ENCODE data around the gene CDCP1.

CDCP1 gene

DNA sequence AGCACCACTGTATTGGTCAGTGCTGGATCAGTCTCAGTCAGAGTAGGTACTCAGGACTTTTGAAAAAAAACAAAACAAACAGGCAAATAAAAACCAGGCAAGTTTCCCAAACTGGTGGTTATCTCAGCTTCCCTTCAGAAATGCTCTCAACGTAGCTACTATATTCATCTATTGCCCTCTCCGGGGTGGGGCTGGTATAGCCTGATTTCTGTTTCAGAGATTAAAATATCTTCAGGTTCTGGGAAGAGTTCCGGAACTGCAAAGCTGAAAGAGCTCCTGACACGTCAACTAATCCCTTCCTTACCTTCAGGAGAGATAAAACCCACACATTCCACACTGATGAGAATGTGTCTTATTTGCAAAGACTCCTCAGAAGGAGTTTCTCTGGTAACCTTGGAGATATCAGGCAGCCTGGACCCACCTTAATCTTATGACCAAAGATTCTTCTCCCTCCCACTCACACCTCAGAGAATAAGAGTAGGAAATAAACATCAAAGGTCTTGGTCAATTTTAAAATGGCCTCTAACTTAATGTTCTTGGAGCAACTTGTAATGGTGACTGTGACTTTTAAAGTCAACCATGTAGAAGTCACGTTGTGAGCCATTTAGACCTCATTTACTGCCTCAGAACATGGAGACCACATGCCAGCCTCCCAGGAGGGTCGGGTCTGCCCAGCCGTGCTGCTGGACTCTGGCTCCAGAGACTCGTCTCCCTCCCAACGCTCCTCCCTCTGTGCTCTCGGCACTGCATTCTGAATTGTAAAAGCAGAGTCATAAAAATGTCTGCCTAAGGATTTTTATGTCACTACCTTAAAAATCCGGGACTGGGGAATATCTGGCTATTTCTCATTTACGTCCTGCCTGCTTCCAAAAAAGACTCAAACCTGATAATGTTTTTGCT is 53.8 kb downstream of the CDCP1 start:
- Histone ChIP-seq H3K4me3 (ENCODE audit: low read length in 2 of 2) (peak overlapping the region in 1 of 2 donors; percentile 53), H3K4me1 (ENCODE audit: control insufficient read depth in 2 of 2, insufficient read depth in 2 of 2, low read length in 2 of 2) (peaks cover 20 to 26% of the 10 kb centered on the region in 2 donors), H3K9ac (ENCODE audit: low read depth in 1 of 2, low read length in 2 of 2) (peak overlapping the region; percentile 42 to 50), H3K9me3 (ENCODE audit: control insufficient read depth in 2 of 2, low read length in 2 of 2) (no peaks in the 10 kb centered on the region), H3K36me3 (ENCODE audit: control insufficient read depth in 2 of 2, insufficient read depth in 2 of 2, low read length in 2 of 2) (peaks cover 27 to 39% of the 10 kb centered on the region in 2 donors), H3K27ac (ENCODE audit: low read depth in 2 of 2, low read length in 2 of 2) (peak overlapping the region; percentile 86 to 90), H3K27me3 (ENCODE audit: control insufficient read depth in 2 of 2, insufficient read depth in 2 of 2, low read length in 2 of 2) (no peaks in the 10 kb centered on the region)

DNA sequence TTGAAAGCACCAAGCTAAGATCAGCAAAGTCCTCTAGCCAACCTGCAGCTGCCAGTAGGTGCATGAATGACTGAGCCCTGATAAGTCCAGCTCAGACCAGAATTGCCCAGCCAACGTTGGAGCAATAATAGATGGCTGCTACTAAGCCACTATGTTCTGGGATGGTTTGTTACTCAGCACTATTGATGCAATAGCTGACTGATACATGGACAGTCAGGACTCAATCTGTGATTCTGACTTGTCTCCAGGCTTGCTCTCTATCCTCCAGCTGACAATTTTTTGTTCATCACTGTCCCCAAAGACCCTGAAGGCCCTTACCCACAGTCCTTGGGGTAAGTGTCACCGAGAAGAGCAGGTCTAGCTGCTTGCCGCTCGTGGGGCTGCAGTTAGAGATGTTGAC is 55.3 kb downstream of the CDCP1 start:
- Histone ChIP-seq H3K4me3 (ENCODE audit: low read length in 2 of 2) (no peak overlapping the region), H3K4me1 (ENCODE audit: control insufficient read depth in 2 of 2, insufficient read depth in 2 of 2, low read length in 2 of 2) (peaks cover 20 to 26% of the 10 kb centered on the region in 2 donors), H3K9me3 (ENCODE audit: control insufficient read depth in 2 of 2, low read length in 2 of 2) (no peaks in the 10 kb centered on the region), H3K9ac (ENCODE audit: low read depth in 1 of 2, low read length in 2 of 2) (no peak overlapping the region), H3K27ac (ENCODE audit: low read depth in 2 of 2, low read length in 2 of 2) (no peak overlapping the region), H3K36me3 (ENCODE audit: control insufficient read depth in 2 of 2, insufficient read depth in 2 of 2, low read length in 2 of 2) (peaks cover 42 to 51% of the 10 kb centered on the region in 2 donors), H3K27me3 (ENCODE audit: control insufficient read depth in 2 of 2, insufficient read depth in 2 of 2, low read length in 2 of 2) (no peaks in the 10 kb centered on the region)

DNA sequence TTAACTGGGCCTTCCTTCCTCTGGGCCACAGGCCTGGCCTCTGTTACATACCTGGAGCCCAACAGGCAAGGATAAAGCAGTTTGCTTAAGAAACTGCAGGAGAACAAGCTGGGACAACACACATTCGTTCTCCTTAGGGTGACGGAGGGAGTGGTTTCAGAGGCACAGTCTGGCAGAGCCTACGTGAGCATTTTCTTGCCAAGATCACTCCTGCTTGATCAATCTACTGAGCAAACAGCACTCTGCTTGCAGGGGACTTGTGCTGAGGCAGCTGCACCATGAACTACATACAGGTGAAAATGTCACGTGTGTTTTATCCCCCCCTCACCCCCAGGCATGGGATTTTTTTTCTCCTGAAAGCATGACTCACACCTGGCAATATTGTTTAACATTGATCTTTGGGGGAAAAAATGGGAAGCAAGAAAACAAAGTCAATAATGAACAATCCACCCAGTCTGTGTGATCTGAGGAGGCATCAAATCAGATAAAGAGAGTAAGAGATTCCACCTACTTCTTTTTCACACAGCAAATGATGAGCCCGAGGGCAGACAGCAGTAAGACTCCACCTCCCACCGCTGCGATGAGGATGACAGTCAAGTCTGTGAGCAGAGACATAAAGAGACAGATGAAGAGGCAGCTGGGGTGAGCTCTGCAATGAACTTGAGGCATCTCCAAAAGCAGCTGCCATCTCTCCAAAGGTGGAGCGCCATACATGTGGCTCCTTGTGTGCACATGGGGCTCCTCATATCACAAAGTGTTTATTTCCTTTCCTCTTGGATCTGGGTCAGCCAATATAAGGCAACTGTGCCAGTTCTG is 57.4 kb downstream of the CDCP1 start:
- H3K4me1 ChIP-seq (ENCODE audit: control insufficient read depth in 2 of 2, insufficient read depth in 2 of 2, low read length in 2 of 2): peaks cover 18 to 22% of the 10 kb centered on the region in 2 donors
- H3K9ac ChIP-seq (ENCODE audit: low read depth in 1 of 2, low read length in 2 of 2): no peak overlapping the region
- H3K27ac ChIP-seq (ENCODE audit: low read depth in 2 of 2, low read length in 2 of 2): peak overlapping the region in 1 of 2 donors; percentile 58
- H3K27me3 ChIP-seq (ENCODE audit: control insufficient read depth in 2 of 2, insufficient read depth in 2 of 2, low read length in 2 of 2): no peaks in the 10 kb centered on the region
- H3K4me3 ChIP-seq (ENCODE audit: low read length in 2 of 2): no peak overlapping the region
- peaks cover 51 to 53% of the 10 kb centered on the region in 2 donors for H3K36me3 ChIP-seq (ENCODE audit: control insufficient read depth in 2 of 2, insufficient read depth in 2 of 2, low read length in 2 of 2)
- no peaks in the 10 kb centered on the region for H3K9me3 ChIP-seq (ENCODE audit: control insufficient read depth in 2 of 2, low read length in 2 of 2)

DNA sequence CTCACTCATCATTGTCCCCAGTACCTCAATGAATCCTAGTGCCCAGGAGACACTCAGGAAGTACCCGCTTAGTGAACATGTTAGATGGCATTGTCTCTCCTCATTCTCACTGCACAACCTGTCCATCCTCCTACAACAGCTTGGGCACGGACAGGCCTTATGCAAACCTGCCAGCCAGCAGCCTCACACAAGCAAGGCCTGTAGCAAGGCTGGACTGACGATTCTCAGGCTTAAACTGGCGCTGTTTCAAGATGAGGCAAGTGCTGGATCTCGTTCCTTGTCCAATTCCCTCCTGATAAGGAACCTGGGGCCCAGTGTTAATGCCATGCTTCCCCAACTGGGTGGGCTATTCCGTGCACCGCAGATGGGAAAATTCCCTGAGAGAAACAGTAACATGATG is 59.0 kb downstream of the CDCP1 start:
- Histone ChIP-seq H3K4me3 (ENCODE audit: low read length in 2 of 2) (no peak overlapping the region), H3K27me3 (ENCODE audit: control insufficient read depth in 2 of 2, insufficient read depth in 2 of 2, low read length in 2 of 2) (no peaks in the 10 kb centered on the region), H3K9ac (ENCODE audit: low read depth in 1 of 2, low read length in 2 of 2) (no peak overlapping the region), H3K27ac (ENCODE audit: low read depth in 2 of 2, low read length in 2 of 2) (no peak overlapping the region), H3K4me1 (ENCODE audit: control insufficient read depth in 2 of 2, insufficient read depth in 2 of 2, low read length in 2 of 2) (peaks cover 4 to 7% of the 10 kb centered on the region in 2 donors), H3K9me3 (ENCODE audit: control insufficient read depth in 2 of 2, low read length in 2 of 2) (no peaks in the 10 kb centered on the region), H3K36me3 (ENCODE audit: control insufficient read depth in 2 of 2, insufficient read depth in 2 of 2, low read length in 2 of 2) (peaks cover 48% of the 10 kb centered on the region in 2 donors)

DNA sequence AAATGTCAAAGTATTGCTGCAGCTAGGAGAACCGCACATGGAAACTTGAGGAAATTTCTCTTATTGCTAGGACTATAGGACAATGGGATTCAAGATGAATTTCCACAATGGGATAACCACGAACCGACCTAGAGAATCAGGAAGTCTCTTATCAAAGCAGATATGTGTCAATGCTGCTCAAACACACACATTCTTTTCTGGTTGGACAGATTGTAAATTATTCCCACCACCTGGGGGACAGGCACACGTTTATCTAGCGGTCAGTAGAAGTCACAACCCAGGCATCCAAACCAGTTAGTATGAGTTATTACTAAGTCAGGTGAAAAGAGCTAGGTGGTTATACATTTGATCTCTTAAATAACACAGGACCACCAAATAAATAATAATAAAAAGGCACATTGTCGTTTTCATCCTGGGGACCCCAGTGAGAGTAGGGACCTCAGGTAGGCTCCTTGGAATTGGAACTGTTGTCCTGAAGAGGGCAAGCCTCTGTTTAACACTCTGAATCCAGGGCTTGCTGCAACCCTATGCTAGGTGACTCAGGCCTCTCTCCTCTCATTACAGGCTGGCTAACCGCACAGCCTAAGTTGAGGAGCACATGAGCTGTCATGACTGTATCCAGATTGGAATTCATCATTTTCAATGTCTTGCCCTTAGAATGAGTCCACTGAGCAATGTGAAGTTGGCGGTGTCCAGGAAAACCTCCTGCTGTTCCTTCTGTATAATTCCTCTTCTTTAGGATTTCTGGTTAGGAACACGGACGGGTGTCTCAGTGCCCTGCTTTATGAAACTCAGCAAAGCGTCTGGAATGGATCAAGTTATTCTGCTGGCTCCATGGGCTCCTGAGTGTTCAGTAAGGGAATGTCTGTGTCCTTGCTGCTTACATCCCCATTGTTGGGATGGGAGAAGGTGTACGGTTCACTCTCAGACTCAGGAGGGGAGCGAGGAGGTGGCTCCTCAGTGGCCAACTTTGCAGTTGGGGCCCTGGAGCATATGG is 61.1 kb downstream of the CDCP1 start:
- Histone ChIP-seq H3K27me3 (ENCODE audit: control insufficient read depth in 2 of 2, insufficient read depth in 2 of 2, low read length in 2 of 2) (no peaks in the 10 kb centered on the region), H3K9me3 (ENCODE audit: control insufficient read depth in 2 of 2, low read length in 2 of 2) (no peaks in the 10 kb centered on the region), H3K36me3 (ENCODE audit: control insufficient read depth in 2 of 2, insufficient read depth in 2 of 2, low read length in 2 of 2) (peaks cover 34 to 37% of the 10 kb centered on the region in 2 donors), H3K4me1 (ENCODE audit: control insufficient read depth in 2 of 2, insufficient read depth in 2 of 2, low read length in 2 of 2) (peaks cover 0 to 7% of the 10 kb centered on the region in 2 donors), H3K4me3 (ENCODE audit: low read length in 2 of 2) (no peak overlapping the region), H3K9ac (ENCODE audit: low read depth in 1 of 2, low read length in 2 of 2) (no peak overlapping the region), H3K27ac (ENCODE audit: low read depth in 2 of 2, low read length in 2 of 2) (no peak overlapping the region)

DNA sequence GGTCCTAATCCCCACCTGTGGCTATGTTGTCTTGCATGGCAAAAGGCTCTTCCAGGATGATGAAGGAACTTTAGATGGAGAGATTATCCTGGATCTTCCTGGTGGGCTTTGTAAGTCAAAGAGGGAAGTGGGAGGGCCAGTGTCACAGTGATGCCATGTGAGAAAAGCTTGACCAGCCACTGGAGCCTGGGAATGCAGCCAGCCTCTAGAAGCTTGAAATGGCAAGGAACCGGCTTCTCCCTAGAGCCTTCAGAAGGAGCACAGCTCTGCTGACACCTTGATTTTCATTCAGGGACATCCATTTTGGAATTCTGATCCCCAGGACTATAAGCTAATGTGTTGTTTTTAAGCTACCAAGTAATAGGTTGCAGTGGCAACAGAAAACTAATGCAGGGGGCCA is 61.8 kb downstream of the CDCP1 start:
- peaks cover 28 to 37% of the 10 kb centered on the region in 2 donors for H3K36me3 ChIP-seq (ENCODE audit: control insufficient read depth in 2 of 2, insufficient read depth in 2 of 2, low read length in 2 of 2)
- no peak overlapping the region for H3K4me3 ChIP-seq (ENCODE audit: low read length in 2 of 2)
- H3K27me3 ChIP-seq (ENCODE audit: control insufficient read depth in 2 of 2, insufficient read depth in 2 of 2, low read length in 2 of 2): no peaks in the 10 kb centered on the region
- peaks cover 4 to 15% of the 10 kb centered on the region in 2 donors for H3K4me1 ChIP-seq (ENCODE audit: control insufficient read depth in 2 of 2, insufficient read depth in 2 of 2, low read length in 2 of 2)
- no peaks in the 10 kb centered on the region for H3K9me3 ChIP-seq (ENCODE audit: control insufficient read depth in 2 of 2, low read length in 2 of 2)
- no peak overlapping the region for H3K27ac ChIP-seq (ENCODE audit: low read depth in 2 of 2, low read length in 2 of 2)
- H3K9ac ChIP-seq (ENCODE audit: low read depth in 1 of 2, low read length in 2 of 2): no peak overlapping the region

DNA sequence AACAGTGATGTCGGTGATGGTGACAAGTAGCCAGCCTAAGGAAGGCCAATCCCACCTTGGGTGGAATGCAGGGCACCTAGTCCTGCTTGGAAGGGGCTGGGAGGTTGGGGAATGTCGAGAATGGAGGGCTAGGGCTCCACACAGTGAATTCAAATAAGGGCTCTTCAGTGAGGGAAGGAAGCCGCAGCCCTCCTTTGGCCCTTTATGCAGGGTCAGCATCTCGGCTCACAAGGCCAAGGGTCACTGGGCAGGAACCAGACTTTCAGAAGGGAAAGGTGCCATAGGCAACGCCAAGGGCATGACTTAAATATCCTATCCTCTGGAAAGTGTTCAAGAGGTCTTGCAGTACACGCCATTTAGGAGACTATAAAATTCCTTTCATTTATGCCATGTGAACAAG is 63.2 kb downstream of the CDCP1 start:
- H3K9me3 ChIP-seq (ENCODE audit: control insufficient read depth in 2 of 2, low read length in 2 of 2): no peaks in the 10 kb centered on the region
- no peaks in the 10 kb centered on the region for H3K27me3 ChIP-seq (ENCODE audit: control insufficient read depth in 2 of 2, insufficient read depth in 2 of 2, low read length in 2 of 2)
- H3K9ac ChIP-seq (ENCODE audit: low read depth in 1 of 2, low read length in 2 of 2): no peak overlapping the region
- H3K36me3 ChIP-seq (ENCODE audit: control insufficient read depth in 2 of 2, insufficient read depth in 2 of 2, low read length in 2 of 2): peaks cover 28 to 37% of the 10 kb centered on the region in 2 donors
- H3K27ac ChIP-seq (ENCODE audit: low read depth in 2 of 2, low read length in 2 of 2): no peak overlapping the region
- peaks cover 8 to 20% of the 10 kb centered on the region in 2 donors for H3K4me1 ChIP-seq (ENCODE audit: control insufficient read depth in 2 of 2, insufficient read depth in 2 of 2, low read length in 2 of 2)
- no peak overlapping the region for H3K4me3 ChIP-seq (ENCODE audit: low read length in 2 of 2)

DNA sequence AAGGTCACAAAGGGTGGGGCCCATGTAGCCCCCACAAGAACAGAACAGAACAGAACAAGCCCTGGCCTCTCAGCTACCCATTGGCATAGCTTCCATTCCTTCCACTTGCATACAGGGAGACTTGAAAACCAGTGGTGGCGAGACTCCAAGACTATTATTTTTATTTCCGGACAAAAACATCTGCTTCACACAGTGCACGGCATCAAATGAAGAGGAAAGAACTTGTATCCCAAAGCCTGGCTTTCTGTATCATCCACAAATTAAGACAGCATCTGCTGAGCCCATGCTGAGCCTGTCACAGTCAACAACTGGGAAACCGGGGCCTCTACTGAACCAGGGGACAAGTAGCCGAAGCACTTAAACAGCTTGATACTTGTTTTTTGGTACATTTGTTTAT is 64.0 kb downstream of the CDCP1 start:
- H3K4me1 ChIP-seq (ENCODE audit: control insufficient read depth in 2 of 2, insufficient read depth in 2 of 2, low read length in 2 of 2): peaks cover 8 to 20% of the 10 kb centered on the region in 2 donors
- H3K9me3 ChIP-seq (ENCODE audit: control insufficient read depth in 2 of 2, low read length in 2 of 2): no peaks in the 10 kb centered on the region
- no peak overlapping the region for H3K27ac ChIP-seq (ENCODE audit: low read depth in 2 of 2, low read length in 2 of 2)
- H3K36me3 ChIP-seq (ENCODE audit: control insufficient read depth in 2 of 2, insufficient read depth in 2 of 2, low read length in 2 of 2): peaks cover 24 to 34% of the 10 kb centered on the region in 2 donors
- no peaks in the 10 kb centered on the region for H3K27me3 ChIP-seq (ENCODE audit: control insufficient read depth in 2 of 2, insufficient read depth in 2 of 2, low read length in 2 of 2)
- no peak overlapping the region for H3K4me3 ChIP-seq (ENCODE audit: low read length in 2 of 2)
- H3K9ac ChIP-seq (ENCODE audit: low read depth in 1 of 2, low read length in 2 of 2): no peak overlapping the region

DNA sequence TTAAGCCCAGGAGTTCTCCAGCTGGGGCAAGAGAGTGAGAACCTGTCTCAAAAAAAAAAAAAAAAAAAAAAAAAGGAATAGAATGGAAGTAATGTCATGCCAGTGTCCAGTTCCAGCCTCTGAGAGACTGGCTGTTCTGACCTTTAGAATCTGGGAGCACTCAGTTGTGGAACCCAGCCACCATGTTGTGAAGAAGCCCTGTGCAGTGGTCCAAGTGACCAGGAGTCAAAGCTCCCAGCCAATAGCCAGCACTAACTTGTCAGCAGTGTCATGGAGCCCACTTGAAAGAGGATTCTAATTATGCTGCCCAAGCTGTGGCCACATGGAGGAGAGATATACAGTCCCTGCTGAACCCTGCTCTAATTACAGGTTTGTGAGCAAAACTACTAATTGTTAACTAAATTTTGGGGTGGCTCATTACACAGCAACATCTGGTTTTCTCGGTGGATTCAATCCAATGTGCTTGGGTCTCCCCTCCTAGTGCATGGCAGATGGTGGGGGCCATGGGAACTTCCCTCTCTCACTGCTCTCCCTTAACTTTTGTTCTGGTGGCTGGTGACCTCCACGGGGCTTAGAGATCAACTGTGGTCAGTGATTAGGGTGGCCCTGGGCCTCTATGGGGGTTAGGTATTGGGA is 64.6 kb downstream of the CDCP1 start:
- Histone ChIP-seq H3K9me3 (ENCODE audit: control insufficient read depth in 2 of 2, low read length in 2 of 2) (no peaks in the 10 kb centered on the region), H3K9ac (ENCODE audit: low read depth in 1 of 2, low read length in 2 of 2) (no peak overlapping the region), H3K27me3 (ENCODE audit: control insufficient read depth in 2 of 2, insufficient read depth in 2 of 2, low read length in 2 of 2) (no peaks in the 10 kb centered on the region), H3K4me1 (ENCODE audit: control insufficient read depth in 2 of 2, insufficient read depth in 2 of 2, low read length in 2 of 2) (peaks cover 8 to 20% of the 10 kb centered on the region in 2 donors), H3K36me3 (ENCODE audit: control insufficient read depth in 2 of 2, insufficient read depth in 2 of 2, low read length in 2 of 2) (peaks cover 19 to 29% of the 10 kb centered on the region in 2 donors), H3K4me3 (ENCODE audit: low read length in 2 of 2) (no peak overlapping the region), H3K27ac (ENCODE audit: low read depth in 2 of 2, low read length in 2 of 2) (no peak overlapping the region)
